Measurements from ENCODE around the gene TSPAN14. TPM values are rescaled to one million over a fixed set of nuclear protein-coding genes. Genes with fewer than 3 reads are reported as not detected.
"Not testable (repeated sequence)": the region's sequence is repeated elsewhere in the genome, so short reads cannot be mapped to it uniquely, and the experiment has no call there.

Gene TSPAN14
- total and polyA plus RNA-seq, 2 of the 8 experiments (the other 6 are each of a cell fraction or from before 2014, with no cell fraction given) = 47.4 to 57.8 TPM

DNA sequence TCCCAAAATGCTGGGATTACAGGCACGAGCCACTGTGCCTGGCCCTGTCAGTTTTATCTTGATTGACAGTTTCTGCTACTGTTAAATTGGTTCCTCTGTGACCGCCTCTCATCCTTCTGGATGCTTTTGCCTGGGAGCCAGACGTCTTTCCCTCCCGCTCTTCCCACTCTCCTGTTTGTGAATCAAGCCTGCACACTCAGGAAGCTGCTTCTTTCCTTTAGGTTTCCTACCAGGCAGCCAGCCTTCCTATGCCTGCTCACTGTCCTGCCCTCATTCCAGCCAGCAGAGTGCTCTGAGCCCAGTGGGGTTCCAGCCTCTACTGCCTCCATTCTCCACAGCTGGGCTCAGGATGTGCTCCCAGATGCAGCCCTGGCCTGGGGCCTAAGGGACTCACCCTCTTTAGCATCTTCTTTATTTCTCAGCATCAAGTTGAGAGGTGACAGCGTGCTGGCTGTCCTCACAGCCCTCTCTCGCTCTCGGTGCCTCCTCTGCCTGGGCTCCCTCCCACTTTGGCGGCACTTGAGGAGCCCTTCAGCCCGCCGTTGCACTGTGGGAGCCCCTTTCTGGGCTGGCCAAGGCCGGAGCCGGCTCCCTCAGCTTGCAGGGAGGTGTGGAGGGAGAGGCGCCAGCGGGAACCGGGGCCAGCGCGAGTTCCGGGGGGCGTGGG, 88.7 kb downstream of the TSPAN14 start (continued):
- TF ChIP-seq, protein P1, sequence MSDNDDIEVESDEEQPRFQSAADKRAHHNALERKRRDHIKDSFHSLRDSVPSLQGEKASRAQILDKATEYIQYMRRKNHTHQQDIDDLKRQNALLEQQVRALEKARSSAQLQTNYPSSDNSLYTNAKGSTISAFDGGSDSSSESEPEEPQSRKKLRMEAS (IDR thresholded peaks at IDR 0.05) = no peak
- TF ChIP-seq, protein P2, sequence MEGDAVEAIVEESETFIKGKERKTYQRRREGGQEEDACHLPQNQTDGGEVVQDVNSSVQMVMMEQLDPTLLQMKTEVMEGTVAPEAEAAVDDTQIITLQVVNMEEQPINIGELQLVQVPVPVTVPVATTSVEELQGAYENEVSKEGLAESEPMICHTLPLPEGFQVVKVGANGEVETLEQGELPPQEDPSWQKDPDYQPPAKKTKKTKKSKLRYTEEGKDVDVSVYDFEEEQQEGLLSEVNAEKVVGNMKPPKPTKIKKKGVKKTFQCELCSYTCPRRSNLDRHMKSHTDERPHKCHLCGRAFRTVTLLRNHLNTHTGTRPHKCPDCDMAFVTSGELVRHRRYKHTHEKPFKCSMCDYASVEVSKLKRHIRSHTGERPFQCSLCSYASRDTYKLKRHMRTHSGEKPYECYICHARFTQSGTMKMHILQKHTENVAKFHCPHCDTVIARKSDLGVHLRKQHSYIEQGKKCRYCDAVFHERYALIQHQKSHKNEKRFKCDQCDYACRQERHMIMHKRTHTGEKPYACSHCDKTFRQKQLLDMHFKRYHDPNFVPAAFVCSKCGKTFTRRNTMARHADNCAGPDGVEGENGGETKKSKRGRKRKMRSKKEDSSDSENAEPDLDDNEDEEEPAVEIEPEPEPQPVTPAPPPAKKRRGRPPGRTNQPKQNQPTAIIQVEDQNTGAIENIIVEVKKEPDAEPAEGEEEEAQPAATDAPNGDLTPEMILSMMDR (IDR thresholded peaks at IDR 0.05; ENCODE audit: control extremely low read depth in 1 of 3, insufficient read depth in 1 of 3, low read depth in 1 of 3, low read length in 3 of 3) = no peak
- TF ChIP-seq TAF7 (optimal IDR thresholded peaks at IDR 0.05; ENCODE audit: borderline replicate concordance, low read depth, low read length) (no peak), KDM1A (IDR thresholded peaks at IDR 0.05; ENCODE audit: borderline replicate concordance, low read length) (no peak), SIRT6 (IDR thresholded peaks at IDR 0.05; ENCODE audit: low read length) (no peak)

DNA sequence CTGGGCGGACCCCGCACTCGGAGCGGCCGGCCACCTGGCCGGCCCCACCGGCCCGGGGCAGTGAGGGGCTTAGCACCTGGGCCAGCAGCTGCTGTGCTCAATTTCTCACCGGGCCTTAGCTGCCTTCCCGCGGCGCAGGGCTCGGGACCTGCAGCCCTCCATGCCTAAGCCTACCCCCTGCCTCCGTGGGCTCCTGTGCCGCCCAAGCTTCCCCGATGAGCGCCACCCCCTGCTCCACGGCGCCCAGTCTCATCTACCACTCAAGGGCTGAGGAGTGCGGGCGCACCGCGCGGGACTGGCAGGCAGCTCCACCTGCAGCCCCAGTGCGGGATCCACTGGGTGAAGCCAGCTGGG, 89.2 kb downstream of the TSPAN14 start:
- not testable (repeated sequence) for FAIRE-seq; H3K36me3 ChIP-seq (ENCODE audit: control insufficient read depth in 2 of 4, insufficient read depth in 4 of 4, low read length in 3 of 4)
- 90% methylated on average over 25 of the region's 25 CpGs; no CpG with 5 or more reads in 1 of the 2 experiments for WGBS, 2 experiments (ENCODE audit: extremely low coverage in 1 of 2, insufficient coverage in 1 of 2, insufficient read length in 1 of 2, insufficient replicate concordance in 2 of 2, low coverage in 1 of 2, low lambda C conversion rate in 2 of 2, missing lambda C conversion rate in 1 of 2)

More for the DNA sequence above, 89.2 kb downstream of the TSPAN14 start:
- CTCF ChIA-PET (ENCODE audit: partially characterized antibody) = interaction anchor here (0.6 to 2.0 kb wide), 4 partner anchors 17 to 85 kb away, joined by 3 to 8 read pairs (median 5); no protein-coding TSS in a partner anchor
- H3K23ac ChIP-seq (ENCODE audit: insufficient read length); H2BK15ac ChIP-seq (ENCODE audit: low read length); H4K8ac ChIP-seq (ENCODE audit: extremely low read depth, insufficient read depth, low read length); H3K27me3 ChIP-seq (replicated peaks in 1 of 4; ENCODE audit: control insufficient read depth in 3 of 4, extremely low read depth in 1 of 4, insufficient read depth in 3 of 4, low read length in 3 of 4); H3K9ac ChIP-seq (replicated peaks in 1 of 4; ENCODE audit: extremely low read depth in 1 of 4, low read depth in 3 of 4, low read length in 3 of 4); H3K4me1 ChIP-seq (replicated peaks in 1 of 4; ENCODE audit: control insufficient read depth in 3 of 4, insufficient read depth in 4 of 4, low read length in 3 of 4); H3K9me3 ChIP-seq (ENCODE audit: insufficient read depth in 2 of 2, low read depth in 1 of 2, low read length in 1 of 2); H3K79me2 ChIP-seq (ENCODE audit: control insufficient read depth in 1 of 2, insufficient read depth in 2 of 2, low read length in 2 of 2); POLR2A ChIA-PET (ENCODE audit: partially characterized antibody); H4K91ac ChIP-seq (replicated peaks; ENCODE audit: insufficient read length, low read length); H4K20me1 ChIP-seq (replicated peaks in 1 of 2; ENCODE audit: control insufficient read depth in 1 of 2, insufficient read depth in 2 of 2, low read length in 2 of 2); H2AFZ ChIP-seq (ENCODE audit: low read length); H3K79me1 ChIP-seq (ENCODE audit: low read depth, low read length); H3K23me2 ChIP-seq (ENCODE audit: low read depth, low read length); H2BK20ac ChIP-seq (ENCODE audit: low read length); H2AK5ac ChIP-seq (ENCODE audit: low read depth, low read length); H3K56ac ChIP-seq (replicated peaks; ENCODE audit: insufficient read length, low read depth, low read length); H2BK5ac ChIP-seq (ENCODE audit: low read depth, low read length); H4K5ac ChIP-seq (ENCODE audit: insufficient read length, low read depth, low read length); H3K18ac ChIP-seq (ENCODE audit: extremely low read depth, low read length); H3K4me3 ChIP-seq (ENCODE audit: extremely low read depth in 1 of 4, insufficient read depth in 2 of 4, low read depth in 3 of 4, low read length in 4 of 4); H3K4me2 ChIP-seq (ENCODE audit: insufficient read depth in 1 of 2, low read depth in 2 of 2, low read length in 2 of 2); H2BK12ac ChIP-seq (ENCODE audit: low read depth, low read length); H3K14ac ChIP-seq (ENCODE audit: insufficient read length); H3K4ac ChIP-seq (replicated peaks; ENCODE audit: insufficient read length, low read depth, low read length); H2BK120ac ChIP-seq (replicated peaks; ENCODE audit: low read depth, low read length); H3K27ac ChIP-seq (ENCODE audit: low read depth, low read length): not testable (repeated sequence)
- DNase-seq (ENCODE audit: low read depth in 1 of 2, low spot score in 2 of 2) = peak in 1 of 2 experiments; percentile 20
